GM19463 (cell line): Measurements from ENCODE around the gene IFITM1.
A peak's percentile ranks its signal among the peaks of the same experiment; 100 is the strongest.
"Not testable (repeated sequence)": the region's sequence is repeated elsewhere in the genome, so short reads cannot be mapped to it uniquely, and the experiment has no call there.

ENCODE experiments used
- ATAC-seq: cut with Tn5 transposase; IDR thresholded peaks from one replicate; pipeline ENCODE4 v1.9.1; 2021; ENCODE audit warnings: mild to moderate bottlenecking, moderate library complexity; ENCODE audit not compliant: unreplicated experiment

The IFITM1 gene

GRCh38 chr11:340539-341512, 27.0 kb downstream of the IFITM1 start:
- ATAC-seq = no peak

- ATAC-seq = no peak
Observed at GRCh38 chr11:342328-342727, 28.5 kb downstream of the IFITM1 start.

GRCh38 chr11:344836-345578, 31.2 kb downstream of the IFITM1 start:
- ATAC-seq = no peak

GRCh38 chr11:346529-346928, 32.7 kb downstream of the IFITM1 start:
- ATAC-seq = no peak

- not testable (repeated sequence) for ATAC-seq
Observed at GRCh38 chr11:349270-349954, 35.6 kb downstream of the IFITM1 start.

- peak; percentile 10 for ATAC-seq
Observed at GRCh38 chr11:350033-350722, 36.3 kb downstream of the IFITM1 start.

GRCh38 chr11:350723-351255, 36.9 kb downstream of the IFITM1 start:
- peak; percentile 57 for ATAC-seq

GRCh38 chr11:351411-351810, 37.6 kb downstream of the IFITM1 start:
- no peak for ATAC-seq

- ATAC-seq = no peak
Observed at GRCh38 chr11:352456-353031, 38.7 kb downstream of the IFITM1 start.

GRCh38 chr11:353179-353873, 39.5 kb downstream of the IFITM1 start:
- no peak for ATAC-seq

GRCh38 chr11:355581-356458, 42.0 kb downstream of the IFITM1 start:
- no peak for ATAC-seq

GRCh38 chr11:356610-357009, 42.8 kb downstream of the IFITM1 start:
- no peak for ATAC-seq

- ATAC-seq = no peak
Observed at GRCh38 chr11:357582-357981, 43.7 kb downstream of the IFITM1 start.

- no peak for ATAC-seq
Observed at GRCh38 chr11:358129-358800, 44.4 kb downstream of the IFITM1 start.

- no peak for ATAC-seq
Observed at GRCh38 chr11:359181-359714, 45.4 kb downstream of the IFITM1 start.

GRCh38 chr11:360326-361280, 46.8 kb downstream of the IFITM1 start:
- ATAC-seq = no peak
